PC-9 (cell line): ENCODE data around the gene ZNF605. TPM values are rescaled to one million over a fixed set of nuclear protein-coding genes. Genes with fewer than 3 reads are reported as not detected.
A peak's percentile ranks its signal among the peaks of the same experiment; 100 is the strongest.

Source experiments
- BruUV-seq: library from RNA; stranded (reverse); fragments of 400-500 nt; replicated peaks from 2 replicates; lab custom pipeline; 2021; lab: Mats Ljungman, UMichigan
- CTCF ChIA-PET: fragments of 300-600 bp; sonication (Branson Sonifier 250); formaldehyde crosslinking; loops from one replicate; lab custom pipeline; 2022; ENCODE audit warnings: antibody characterized with exemption; lab: Charles Lee
- POLR2A ChIA-PET: fragments of 300-600 bp; sonication (Branson Sonifier 250); formaldehyde crosslinking; loops from one replicate; lab custom pipeline; 2022; ENCODE audit warnings: antibody characterized with exemption; ENCODE audit not compliant: unreplicated experiment; lab: Charles Lee
- DNase-seq, 2 experiments: peaks; one replicate each; pipeline versions ENCODE4 v3.0.0 to v3.0.0-alpha.2; 2015 to 2022; ENCODE audit warnings: mixed read lengths in 1 of 2
- H2AFZ ChIP-seq: fragments of 200-600 bp; sonication (generic); 2 replicates; pipeline ENCODE4 v1.8.1; 2017; ENCODE audit warnings: antibody characterized with exemption
- H3F3A ChIP-seq: fragments of 200-600 bp; sonication (generic); 2 replicates; pipeline ENCODE4 v1.8.1; 2017; ENCODE audit warnings: antibody characterized with exemption, mild to moderate bottlenecking, low read depth; ENCODE audit not compliant: insufficient read depth
- H3K27ac ChIP-seq: fragments of 200-600 bp; sonication (generic); 2 replicates; pipeline ENCODE4 v1.6.1; 2016; ENCODE audit warnings: mixed run types
- H3K27me3 ChIP-seq: fragments of 200-600 bp; sonication (generic); 2 replicates; pipeline ENCODE4 v1.6.1; 2016; ENCODE audit warnings: low read depth, mixed run types; ENCODE audit not compliant: insufficient read depth
- H3K36me3 ChIP-seq: fragments of 200-600 bp; sonication (generic); 2 replicates; pipeline ENCODE4 v1.6.1; 2016; ENCODE audit warnings: low read depth, mixed run types
- H3K4me1 ChIP-seq: fragments of 200-600 bp; sonication (generic); replicated peaks from 2 replicates; pipeline ENCODE4 v1.6.1; 2016; ENCODE audit warnings: mixed run types; ENCODE audit not compliant: insufficient read depth
- H3K4me2 ChIP-seq: fragments of 200-600 bp; sonication (generic); 2 replicates; pipeline ENCODE4 v1.6.1; 2017; ENCODE audit warnings: mixed run types
- H3K4me3 ChIP-seq: fragments of 200-600 bp; sonication (generic); 2 replicates; pipeline ENCODE4 v1.6.1; 2016; ENCODE audit warnings: mixed run types
- H3K79me2 ChIP-seq: fragments of 200-600 bp; sonication (generic); 2 replicates; pipeline ENCODE4 v1.6.1; 2017; ENCODE audit warnings: low read depth, mixed run types
- H3K9me2 ChIP-seq: fragments of 200-600 bp; sonication (generic); 2 replicates; pipeline ENCODE4 v1.8.1; 2017; ENCODE audit warnings: mild to moderate bottlenecking; ENCODE audit not compliant: insufficient read depth
- H3K9me3 ChIP-seq: fragments of 200-600 bp; sonication (generic); 2 replicates; pipeline ENCODE4 v1.8.1; 2016; ENCODE audit warnings: low read depth; ENCODE audit not compliant: insufficient read depth
- H4K20me1 ChIP-seq: fragments of 200-600 bp; sonication (generic); 2 replicates; pipeline ENCODE4 v1.8.1; 2017; ENCODE audit not compliant: insufficient read depth
- CTCF ChIP-seq: fragments of 200-600 bp; sonication (generic); conservative IDR thresholded peaks from 2 replicates; pipeline ENCODE4 v1.6.1; 2017; ENCODE audit warnings: mixed run types, antibody characterized with exemption, mild to moderate bottlenecking, moderate library complexity
- EZH2 ChIP-seq: fragments of 200-600 bp; sonication (generic); IDR thresholded peaks from 2 replicates; pipeline ENCODE4 v1.8.0; 2017; ENCODE audit warnings: antibody characterized with exemption, low read depth
- intact Hi-C: fragments of 100-400 bp; cut with micrococcal nuclease; formaldehyde crosslinking; loops from one replicate; pipeline ENCODE4 v1.10.0; 2022; ENCODE audit not compliant: unreplicated experiment
- total RNA-seq: library from RNA; stranded (reverse); gene quantifications from 2 replicates; pipeline ENCODE4 v1.2.3, GENCODE V29; 2021

ZNF605 gene
- total RNA-seq, 1 experiment from 2014 or later: 13.5 TPM

- CTCF ChIA-PET: no interaction called here
- H3K4me1 ChIP-seq: no peaks in the 10 kb centered on the region
These were observed 754 bp downstream of the ZNF605 start for GRCh38 chr12:132955094-132956010.

GRCh38 chr12:132954471-132955048, 1.5 kb downstream of the ZNF605 start:
- Histone ChIP-seq H3K4me2 (peak overlapping the region; percentile 79; the same call in 1 of the 2 replicates), H2AFZ (no peak overlapping the region), H3F3A (peaks cover 30% of the 10 kb centered on the region), H3K27ac (no peak overlapping the region), H3K79me2 (0 out of 2 replicates have a peak, but pooled peaks cover 8% of the 10 kb centered on the region), H3K4me3 (peak overlapping the region; percentile 98; the same call in 1 of the 2 replicates), H4K20me1 (no peaks in the 10 kb centered on the region), H3K9me2 (no peaks in the 10 kb centered on the region), H3K36me3 (peaks cover under 1% of the 10 kb centered on the region; the same call in 1 of the 2 replicates), H3K27me3 (no peaks in the 10 kb centered on the region), H3K9me3 (peaks cover 28% of the 10 kb centered on the region), H3K4me1 (no peaks in the 10 kb centered on the region)
- CTCF ChIA-PET: no interaction called here
- POLR2A ChIA-PET: no interaction called here
- no TSS peak for BruUV-seq
- no peak for DNase-seq
- no peak for TF ChIP-seq CTCF
- no peak for TF ChIP-seq EZH2
- intact Hi-C loops: no loop called here

More at GRCh38 chr12:132955094-132956010, 754 bp downstream of the ZNF605 start:
- peak overlapping the region; percentile 98 for H3K4me3 ChIP-seq
- H4K20me1 ChIP-seq: no peaks in the 10 kb centered on the region
- no peaks in the 10 kb centered on the region for H3K9me2 ChIP-seq
- H3K36me3 ChIP-seq: no peaks in the 10 kb centered on the region
- 0 out of 2 replicates have a peak, but pooled peaks cover 8% of the 10 kb centered on the region for H3K79me2 ChIP-seq
- intact Hi-C loops: loop anchor here (1.0 to 2.0 kb wide), 5 partner anchors 31 to 226 kb away; partner anchors contain the start of genes CHFR, GOLGA3, ZNF140 and ZNF26
- TSS peak; percentile 77 for BruUV-seq
- H3K27ac ChIP-seq: no peak overlapping the region
- POLR2A ChIA-PET: interaction anchor here (0.7 kb wide), 1 partner anchor 125 kb away, joined by 3 read pairs; no protein-coding TSS in a partner anchor
- peak in 1 of 2 experiments; percentile 15 for DNase-seq
- peaks cover 26% of the 10 kb centered on the region for H3K9me3 ChIP-seq
- peak overlapping the region; percentile 79 for H3K4me2 ChIP-seq
- peaks cover 29% of the 10 kb centered on the region for H3F3A ChIP-seq
- H3K27me3 ChIP-seq: no peaks in the 10 kb centered on the region
- no peak for TF ChIP-seq CTCF
- TF ChIP-seq EZH2: no peak
- H2AFZ ChIP-seq: peak overlapping the region; percentile 72; the same call in 1 of the 2 replicates

GRCh38 chr12:132953771-132954170, 2.3 kb downstream of the ZNF605 start:
- DNase-seq: no peak
- H3K4me1 ChIP-seq: no peaks in the 10 kb centered on the region
- H3K79me2 ChIP-seq: 0 out of 2 replicates have a peak, but pooled peaks cover 8% of the 10 kb centered on the region
- no peaks in the 10 kb centered on the region for H4K20me1 ChIP-seq
- POLR2A ChIA-PET: no interaction called here
- peaks cover 30% of the 10 kb centered on the region for H3F3A ChIP-seq
- no peak overlapping the region for H3K4me2 ChIP-seq
- CTCF ChIA-PET: no interaction called here
- peaks cover 6% of the 10 kb centered on the region; the same call in 1 of the 2 replicates for H3K36me3 ChIP-seq
- no TSS peak for BruUV-seq
- H3K27ac ChIP-seq: no peak overlapping the region
- peaks cover 28% of the 10 kb centered on the region for H3K9me3 ChIP-seq
- no peaks in the 10 kb centered on the region for H3K27me3 ChIP-seq
- no peaks in the 10 kb centered on the region for H3K9me2 ChIP-seq
- TF ChIP-seq EZH2 (no peak), CTCF (no peak)
- no peak overlapping the region for H2AFZ ChIP-seq
- intact Hi-C loops: no loop called here
- no peak overlapping the region for H3K4me3 ChIP-seq
